SKM-1 (cell line): ENCODE data around the gene OR4Q3.
"Not testable (repeated sequence)": the region's sequence is repeated elsewhere in the genome, so short reads cannot be mapped to it uniquely, and the experiment has no call there.

ENCODE experiments used
- DNase-seq: peaks from one replicate; lab custom pipeline; 2025; ENCODE audit not compliant: unreplicated experiment; lab: John Stamatoyannopoulos, UW

OR4Q3 gene

GRCh38 chr14:19743256-19743655, at the start of gene OR4Q3:
Gene OR4Q3 (plus strand): TSS chr14:19743571.
- DNase-seq, result no peak

- DNase-seq, result no peak
Observed at GRCh38 chr14:19729359-19729758, 14.0 kb upstream of the OR4Q3 start.

- DNase-seq, result no peak
Observed at GRCh38 chr14:19729763-19730162, 13.6 kb upstream of the OR4Q3 start.

GRCh38 chr14:19733893-19734292, 9.5 kb upstream of the OR4Q3 start:
- DNase-seq, result not testable (repeated sequence)

- DNase-seq, result not testable (repeated sequence)
Observed at GRCh38 chr14:19752316-19752715, 8.9 kb downstream of the OR4Q3 start.

GRCh38 chr14:19754172-19754571, 10.8 kb downstream of the OR4Q3 start:
- no peak for DNase-seq

GRCh38 chr14:19771491-19771890, 28.1 kb downstream of the OR4Q3 start:
- DNase-seq, result not testable (repeated sequence)

- peak; percentile 2 for DNase-seq
Observed at GRCh38 chr14:19771895-19772430, 28.6 kb downstream of the OR4Q3 start.

GRCh38 chr14:19772454-19772853, 29.1 kb downstream of the OR4Q3 start:
- not testable (repeated sequence) for DNase-seq

- DNase-seq, result not testable (repeated sequence)
Observed at GRCh38 chr14:19773204-19773603, 29.8 kb downstream of the OR4Q3 start, which contains the start of gene OR4M1. Gene OR4M1 (plus strand): TSS chr14:19773504. CDS start chr14:19780323, 6,819 bp downstream.

GRCh38 chr14:19775587-19775986, 32.2 kb downstream of the OR4Q3 start:
- DNase-seq, result no peak

- DNase-seq, result not testable (repeated sequence)
Observed at GRCh38 chr14:19785848-19786247, 42.5 kb downstream of the OR4Q3 start.

GRCh38 chr14:19787318-19787717, 43.9 kb downstream of the OR4Q3 start:
- DNase-seq, result not testable (repeated sequence)

- DNase-seq, result not testable (repeated sequence)
Observed at GRCh38 chr14:19788150-19788549, 44.8 kb downstream of the OR4Q3 start.

- not testable (repeated sequence) for DNase-seq
Observed at GRCh38 chr14:19796520-19797108, 53.2 kb downstream of the OR4Q3 start.
